Measurements from ENCODE around the gene IVD. TPM values are rescaled to one million over a fixed set of nuclear protein-coding genes. Genes with fewer than 3 reads are reported as not detected.
A peak's percentile ranks its signal among the peaks of the same experiment; 100 is the strongest.

The IVD gene
- total RNA-seq, 4 donors from 2014 or later = 27.4 to 34.1 (median 29.1) TPM

DNA sequence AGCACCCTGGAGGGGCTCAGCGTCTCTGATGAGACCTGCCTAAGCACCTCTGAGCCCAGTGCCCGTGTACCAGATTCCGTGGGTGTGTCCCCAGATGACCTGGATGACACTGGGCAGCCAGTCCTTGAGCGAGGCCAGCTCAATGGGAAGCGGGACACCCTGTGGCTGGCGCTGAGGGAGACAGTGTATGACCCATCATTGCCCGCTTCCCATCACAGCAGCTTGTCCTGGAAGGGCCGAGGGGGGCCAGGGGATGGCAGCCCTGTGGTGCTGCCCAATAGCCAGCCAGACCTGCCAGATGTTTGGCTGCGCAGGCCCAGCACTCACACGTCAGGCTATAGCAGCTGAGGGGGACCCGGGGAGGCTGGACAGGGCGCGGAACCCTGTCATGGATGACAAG is 35.6 kb upstream of the IVD start:
- ATAC-seq = no peak
- H3K27ac ChIP-seq = no peak overlapping the region
- intact Hi-C loops (cut with DNase I; ENCODE audit: low total_unique reads) = loop anchor here (2.0 kb wide), 1 partner anchor 53 kb away; no protein-coding TSS in a partner anchor

DNA sequence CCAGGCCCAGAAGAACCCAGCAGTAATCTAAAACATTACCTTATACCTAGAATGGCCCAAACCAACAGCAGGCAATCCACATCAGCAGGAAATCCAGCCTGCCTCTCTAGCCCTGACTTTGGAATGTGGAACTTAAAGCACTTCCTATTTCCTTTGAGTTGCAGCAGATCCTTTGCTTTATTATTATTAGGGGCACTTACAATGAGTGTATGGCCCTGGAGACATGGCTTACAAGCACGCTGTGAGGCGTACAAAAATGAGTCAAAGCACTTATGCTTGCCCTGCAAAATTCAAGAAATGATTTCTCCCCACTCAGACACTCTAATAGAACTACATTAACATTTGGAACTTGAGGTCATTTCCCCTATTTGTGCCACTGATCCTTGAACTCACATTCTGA is 32.6 kb upstream of the IVD start:
- Histone ChIP-seq H3K4me3 (no peak overlapping the region), H3K36me3 (no peaks in the 10 kb centered on the region), H3K27me3 (no peaks in the 10 kb centered on the region), H3K27ac (no peak overlapping the region), H3K4me1 (peaks cover 0 to 4% of the 10 kb centered on the region in 2 donors), H3K9me3 (no peaks in the 10 kb centered on the region)
- in situ Hi-C loops (cut with MboI; ENCODE audit: low sequenced_read_pairs in 4 of 4) = no loop called here
- TF ChIP-seq, protein P1, sequence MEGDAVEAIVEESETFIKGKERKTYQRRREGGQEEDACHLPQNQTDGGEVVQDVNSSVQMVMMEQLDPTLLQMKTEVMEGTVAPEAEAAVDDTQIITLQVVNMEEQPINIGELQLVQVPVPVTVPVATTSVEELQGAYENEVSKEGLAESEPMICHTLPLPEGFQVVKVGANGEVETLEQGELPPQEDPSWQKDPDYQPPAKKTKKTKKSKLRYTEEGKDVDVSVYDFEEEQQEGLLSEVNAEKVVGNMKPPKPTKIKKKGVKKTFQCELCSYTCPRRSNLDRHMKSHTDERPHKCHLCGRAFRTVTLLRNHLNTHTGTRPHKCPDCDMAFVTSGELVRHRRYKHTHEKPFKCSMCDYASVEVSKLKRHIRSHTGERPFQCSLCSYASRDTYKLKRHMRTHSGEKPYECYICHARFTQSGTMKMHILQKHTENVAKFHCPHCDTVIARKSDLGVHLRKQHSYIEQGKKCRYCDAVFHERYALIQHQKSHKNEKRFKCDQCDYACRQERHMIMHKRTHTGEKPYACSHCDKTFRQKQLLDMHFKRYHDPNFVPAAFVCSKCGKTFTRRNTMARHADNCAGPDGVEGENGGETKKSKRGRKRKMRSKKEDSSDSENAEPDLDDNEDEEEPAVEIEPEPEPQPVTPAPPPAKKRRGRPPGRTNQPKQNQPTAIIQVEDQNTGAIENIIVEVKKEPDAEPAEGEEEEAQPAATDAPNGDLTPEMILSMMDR (IDR thresholded peaks at IDR 0.05 in 4 of 5, conservative IDR thresholded peaks at IDR 0.05 in 1 of 5) = no peak
- ATAC-seq = no peak
- intact Hi-C loops (cut with DNase I; ENCODE audit: low total_unique reads) = no loop called here
- DNase-seq = no peak

More for the DNA sequence above, 35.6 kb upstream of the IVD start:
- no peaks in the 10 kb centered on the region for H3K27me3 ChIP-seq
- H3K4me1 ChIP-seq = peaks cover 18 to 20% of the 10 kb centered on the region in 2 donors
- DNase-seq = no peak
- no peak overlapping the region for H3K4me3 ChIP-seq
- TF ChIP-seq, protein P1 (IDR thresholded peaks at IDR 0.05 in 4 of 5, conservative IDR thresholded peaks at IDR 0.05 in 1 of 5) = no peak
- no peak for TF ChIP-seq POLR2A (IDR thresholded peaks at IDR 0.05)
- H3K36me3 ChIP-seq = no peaks in the 10 kb centered on the region
- no peaks in the 10 kb centered on the region for H3K9me3 ChIP-seq
- in situ Hi-C loops (cut with MboI; ENCODE audit: low sequenced_read_pairs in 4 of 4) = no loop called here

DNA sequence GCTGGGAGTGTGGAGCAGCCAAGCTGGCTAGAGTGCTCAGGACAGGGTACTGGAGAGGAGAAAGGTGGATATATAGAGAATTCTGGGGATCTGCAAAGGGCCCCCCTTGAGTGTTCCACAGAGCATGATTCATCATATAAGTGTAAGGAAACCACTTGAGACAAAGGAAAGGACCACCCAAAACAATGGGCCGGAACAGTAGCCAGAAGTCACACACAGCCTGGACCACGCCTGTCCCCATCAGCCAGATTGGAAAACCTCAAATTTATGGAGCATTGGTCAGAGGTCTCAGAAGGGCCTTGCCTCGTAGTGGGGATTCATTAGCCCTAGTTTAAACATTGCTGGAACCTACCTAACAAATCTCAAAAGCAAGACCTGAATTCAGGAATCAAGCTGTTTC is 28.0 kb upstream of the IVD start:
- no peak for TF ChIP-seq POLR2A (IDR thresholded peaks at IDR 0.05)
- TF ChIP-seq, protein P1 (IDR thresholded peaks at IDR 0.05 in 4 of 5, conservative IDR thresholded peaks at IDR 0.05 in 1 of 5) = no peak
- Histone ChIP-seq H3K27me3 (no peaks in the 10 kb centered on the region), H3K27ac (no peak overlapping the region), H3K4me3 (no peak overlapping the region), H3K9me3 (no peaks in the 10 kb centered on the region), H3K4me1 (peaks cover 4 to 15% of the 10 kb centered on the region in 2 donors), H3K36me3 (no peaks in the 10 kb centered on the region)
- in situ Hi-C loops (cut with MboI; ENCODE audit: low sequenced_read_pairs in 4 of 4) (no loop called here), intact Hi-C loops (cut with DNase I; ENCODE audit: low total_unique reads) (no loop called here)
- no peak for ATAC-seq
- no peak for DNase-seq

DNA sequence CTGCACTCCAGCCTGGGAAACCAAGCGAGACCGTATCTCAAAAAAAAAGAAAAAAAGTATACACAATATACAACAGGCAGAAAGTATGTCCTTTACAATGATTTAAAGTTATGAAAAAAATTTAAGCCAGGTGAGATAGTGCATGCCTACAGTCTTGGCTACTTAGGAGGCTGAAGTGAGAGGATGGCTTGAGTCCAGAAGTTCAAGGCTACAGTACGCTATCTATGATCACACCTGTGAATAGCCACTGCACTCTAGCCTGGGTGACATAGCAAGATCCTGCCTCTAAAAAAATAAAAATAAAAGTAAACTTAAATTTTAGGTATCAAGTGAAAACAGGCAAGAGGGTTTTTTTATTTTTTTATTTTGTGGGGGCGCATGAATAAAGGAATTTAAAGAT is 26.2 kb upstream of the IVD start:
- intact Hi-C loops (cut with DNase I; ENCODE audit: low total_unique reads) (no loop called here), in situ Hi-C loops (cut with MboI; ENCODE audit: low sequenced_read_pairs in 4 of 4) (no loop called here)
- no peak overlapping the region for H3K4me3 ChIP-seq
- DNase-seq (no peak), ATAC-seq (no peak)
- H3K36me3 ChIP-seq = no peaks in the 10 kb centered on the region
- no peak for TF ChIP-seq POLR2A (IDR thresholded peaks at IDR 0.05)
- TF ChIP-seq, protein P1 (IDR thresholded peaks at IDR 0.05 in 4 of 5, conservative IDR thresholded peaks at IDR 0.05 in 1 of 5) = no peak
- H3K9me3 ChIP-seq = no peaks in the 10 kb centered on the region
- H3K27ac ChIP-seq = peak overlapping the region; percentile 68 to 82 (median 75)
- H3K4me1 ChIP-seq = peaks cover 11 to 20% of the 10 kb centered on the region in 2 donors
- H3K27me3 ChIP-seq = no peaks in the 10 kb centered on the region

DNA sequence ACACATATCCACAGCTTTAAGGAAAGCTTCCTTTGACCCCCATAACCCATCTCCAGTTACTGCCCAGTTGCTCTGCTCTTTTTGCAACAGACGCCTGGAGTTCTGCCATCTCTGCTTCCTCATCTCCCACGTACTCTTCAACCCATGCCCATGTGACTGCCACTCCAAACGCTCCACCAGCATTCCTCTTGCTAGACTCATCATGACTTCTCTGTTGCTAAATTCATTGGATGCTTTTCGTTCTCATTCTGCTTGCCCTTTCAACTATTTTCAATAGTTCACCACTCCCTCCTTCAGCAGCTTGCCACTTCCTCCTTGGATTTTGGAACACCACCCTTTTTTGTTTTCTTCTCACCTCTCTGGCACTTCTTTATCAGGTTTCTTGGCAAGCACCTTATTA is 25.7 kb upstream of the IVD start:
- Histone ChIP-seq H3K4me1 (peaks cover 11 to 20% of the 10 kb centered on the region in 2 donors), H3K27me3 (no peaks in the 10 kb centered on the region), H3K27ac (peak overlapping the region; percentile 68 to 82 (median 75)), H3K9me3 (no peaks in the 10 kb centered on the region), H3K36me3 (no peaks in the 10 kb centered on the region), H3K4me3 (no peak overlapping the region)
- intact Hi-C loops (cut with DNase I; ENCODE audit: low total_unique reads) (loop anchor here (1.0 to 5.0 kb wide), 3 partner anchors 25 to 1928 kb away; partner anchors contain the start of genes CCDC9B, FAM98B and IVD), in situ Hi-C loops (cut with MboI; ENCODE audit: low sequenced_read_pairs in 4 of 4) (no loop called here)
- TF ChIP-seq, protein P1 (IDR thresholded peaks at IDR 0.05 in 4 of 5, conservative IDR thresholded peaks at IDR 0.05 in 1 of 5) = no peak
- TF ChIP-seq POLR2A (IDR thresholded peaks at IDR 0.05) = no peak
- ATAC-seq (peak; percentile 96 to 98), DNase-seq (peak; percentile 88 to 96)
